ENCODE data around the gene MDC1. TPM values are rescaled to one million over a fixed set of nuclear protein-coding genes. Genes with fewer than 3 reads are reported as not detected.
"Not testable (repeated sequence)": the region's sequence is repeated elsewhere in the genome, so short reads cannot be mapped to it uniquely, and the experiment has no call there.

Gene MDC1
- total RNA-seq, 1 donor from 2014 or later: 18.1 TPM

- DNase-seq (ENCODE audit: extremely low read depth, low read depth, low spot score): no peak
These were observed 33.7 kb downstream of the MDC1 start for GRCh38 chr6:30683183-30683979.

DNA sequence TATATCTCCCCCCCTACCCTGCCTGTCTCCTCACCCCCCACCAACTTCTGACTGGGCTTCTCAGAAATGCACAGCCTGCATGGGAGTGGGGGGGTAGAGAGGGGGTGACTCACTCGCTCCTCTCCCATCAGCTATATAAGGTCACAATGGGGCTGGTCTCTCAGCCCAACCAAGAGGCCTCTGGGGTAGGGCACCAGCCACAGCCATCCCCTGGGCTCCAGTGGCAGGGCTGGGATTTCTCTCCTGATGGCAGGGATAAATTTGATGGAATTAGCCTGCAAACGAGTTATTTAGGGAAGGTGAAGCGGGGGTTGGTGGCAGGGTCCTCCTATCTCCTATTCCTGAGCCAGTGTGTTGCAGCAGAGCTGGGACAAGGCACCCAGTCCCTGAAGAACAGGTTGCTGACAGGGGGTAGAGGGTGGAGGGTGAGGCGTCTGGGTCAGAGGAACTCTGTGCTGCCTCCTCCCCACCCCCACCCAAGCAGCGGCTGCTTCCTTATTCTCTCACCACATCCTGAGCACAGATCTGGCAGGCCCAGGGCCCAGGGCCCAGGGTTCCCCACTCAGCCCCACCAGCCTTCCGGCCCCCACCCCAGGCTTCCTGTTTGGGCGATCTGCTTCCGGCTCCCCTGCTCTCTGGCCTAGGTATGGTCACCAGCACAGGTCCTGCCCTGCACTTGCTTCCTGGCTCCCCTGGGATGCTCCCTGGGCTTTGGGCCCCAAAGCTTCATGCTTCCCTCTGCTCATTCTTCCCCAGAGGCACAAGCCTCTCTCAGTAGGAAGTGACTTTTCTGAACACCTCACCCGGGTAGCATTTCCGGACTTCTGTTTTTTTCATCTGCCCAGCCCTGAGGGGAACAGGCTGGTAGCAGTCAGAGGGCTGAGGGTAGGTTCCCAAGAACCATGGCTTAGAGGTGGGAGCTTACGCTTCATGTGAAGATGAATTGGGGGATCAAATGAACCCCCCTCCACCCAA lies 34.7 kb downstream of the MDC1 start:
- DNase-seq (ENCODE audit: extremely low read depth, low read depth, low spot score): no peak

DNA sequence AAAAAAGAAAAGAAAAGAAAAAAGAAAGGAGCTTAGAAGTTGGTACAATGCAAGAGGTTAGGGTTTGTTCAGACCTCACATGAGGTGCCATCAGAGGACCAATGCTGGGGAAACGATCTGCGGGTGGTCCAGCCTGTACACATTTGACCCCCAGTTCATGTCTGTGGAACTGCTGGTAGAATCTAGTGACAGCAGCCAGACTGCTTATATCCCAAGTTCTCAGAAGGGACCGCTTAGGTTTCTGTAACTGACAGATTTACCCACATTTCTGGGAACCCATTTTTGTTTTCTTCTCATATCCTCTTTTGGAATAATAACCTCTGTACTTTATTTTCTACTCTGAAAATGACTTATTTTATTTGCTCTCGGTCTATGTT lies 35.3 kb downstream of the MDC1 start:
- DNase-seq (ENCODE audit: extremely low read depth, low read depth, low spot score): no peak

DNA sequence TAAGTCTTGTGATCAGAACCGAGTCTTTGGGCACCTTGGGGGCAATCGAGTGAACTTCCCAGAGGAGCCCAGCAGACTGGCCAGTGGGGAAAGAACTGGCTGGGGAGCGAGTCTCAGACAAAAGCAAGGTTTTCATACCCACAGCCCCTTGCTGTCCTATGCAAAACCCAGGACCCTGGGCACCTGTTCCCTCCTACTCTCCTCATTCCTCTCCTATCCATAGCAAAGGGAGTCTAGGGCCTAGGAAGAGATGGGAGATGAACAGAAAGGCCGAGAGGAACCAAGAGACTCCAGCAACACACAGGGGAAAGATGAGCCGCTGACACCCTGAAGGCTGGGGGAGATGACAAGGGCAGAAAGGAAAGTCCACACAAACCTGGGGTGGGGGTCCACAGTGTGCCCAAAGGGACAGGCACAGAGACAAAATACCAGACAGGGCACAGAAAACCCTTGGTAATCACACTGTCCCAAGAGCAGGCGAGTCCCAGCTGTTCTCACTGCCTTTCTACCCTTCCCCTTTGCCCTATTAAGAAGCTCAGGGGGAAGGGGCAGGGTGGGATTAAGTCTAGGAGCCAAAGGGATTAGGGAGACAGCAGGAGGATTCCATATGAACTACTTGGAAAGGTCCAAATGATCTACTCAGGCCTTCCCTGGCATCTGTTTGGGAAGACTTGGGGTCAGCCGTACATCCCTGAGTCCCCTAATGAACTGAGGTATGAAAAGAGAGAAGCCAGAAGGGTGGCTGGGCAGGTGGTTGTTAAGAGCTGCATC lies 37.1 kb downstream of the MDC1 start:
- DNase-seq (ENCODE audit: extremely low read depth, low read depth, low spot score): no peak

GRCh38 chr6:30678964-30679726 lies 37.9 kb downstream of the MDC1 start:
- no peak for DNase-seq (ENCODE audit: extremely low read depth, low read depth, low spot score)

GRCh38 chr6:30676660-30677285 lies 40.3 kb downstream of the MDC1 start:
- DNase-seq (ENCODE audit: extremely low read depth, low read depth, low spot score): no peak

- DNase-seq (ENCODE audit: extremely low read depth, low read depth, low spot score): peak; percentile 98
These were observed 44.4 kb downstream of the MDC1 start, which contains the start of gene DHX16 for GRCh38 chr6:30672445-30673253. DHX16 (minus strand) TSS chr6:30673006; CDS start chr6:30672841, 165 bp downstream.

DNA sequence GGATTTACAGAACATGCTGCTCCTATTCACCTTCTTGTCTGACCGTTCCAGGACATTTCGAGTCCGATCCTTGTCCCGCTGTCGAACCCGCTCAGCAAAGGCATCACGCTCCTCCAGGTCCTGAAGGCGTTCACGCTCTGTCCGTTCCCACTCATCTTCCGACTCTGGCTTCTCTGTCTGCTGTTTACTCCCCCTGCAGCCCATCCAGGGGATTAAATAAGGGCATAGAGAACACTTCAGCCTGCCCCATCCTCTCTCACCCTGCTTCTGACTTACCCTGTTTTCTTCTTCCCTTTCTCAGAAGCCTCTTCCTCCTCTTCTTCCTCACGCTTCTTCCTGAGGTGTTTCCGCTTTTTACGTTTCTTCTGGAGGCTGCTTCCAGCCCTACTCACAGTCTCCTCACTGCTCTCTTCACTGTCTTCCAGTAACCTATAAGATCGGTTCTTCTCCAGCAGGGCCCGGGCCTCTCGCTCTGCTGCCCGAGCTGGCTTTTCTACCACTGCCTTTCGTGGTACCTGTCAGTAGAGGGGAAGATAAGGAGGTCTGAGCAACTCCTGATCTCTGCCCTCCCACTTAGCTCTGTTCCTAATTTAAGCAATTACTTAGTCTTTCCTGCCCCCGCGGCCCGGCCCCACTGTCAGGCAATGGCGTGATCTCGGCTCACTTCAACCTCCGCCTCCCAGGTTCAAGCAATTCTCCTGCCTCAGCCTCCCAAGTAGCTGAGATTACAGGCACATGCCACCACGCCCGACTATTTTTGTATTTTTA lies 46.1 kb downstream of the MDC1 start:
- no peak for DNase-seq (ENCODE audit: extremely low read depth, low read depth, low spot score)

DNA sequence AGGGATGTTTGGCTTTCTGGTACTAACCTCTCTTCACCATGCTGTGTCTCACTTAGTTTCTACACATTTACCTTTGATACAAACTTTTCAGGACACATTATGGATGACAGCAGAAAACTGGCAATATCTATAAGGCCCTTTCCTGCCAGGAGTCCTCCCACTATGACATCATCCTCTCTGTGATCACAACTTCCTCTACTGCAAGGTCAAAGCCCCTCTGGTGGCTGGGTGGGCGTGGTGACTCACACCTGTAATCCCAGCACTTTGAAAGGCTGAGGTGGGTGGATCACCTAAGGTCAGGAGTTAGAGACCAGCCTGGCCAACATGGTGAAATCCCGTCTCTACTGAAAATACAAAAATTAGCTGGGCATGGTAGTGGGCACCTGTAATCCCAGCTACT lies 50.8 kb downstream of the MDC1 start:
- DNase-seq (ENCODE audit: extremely low read depth, low read depth, low spot score): not testable (repeated sequence)

DNA sequence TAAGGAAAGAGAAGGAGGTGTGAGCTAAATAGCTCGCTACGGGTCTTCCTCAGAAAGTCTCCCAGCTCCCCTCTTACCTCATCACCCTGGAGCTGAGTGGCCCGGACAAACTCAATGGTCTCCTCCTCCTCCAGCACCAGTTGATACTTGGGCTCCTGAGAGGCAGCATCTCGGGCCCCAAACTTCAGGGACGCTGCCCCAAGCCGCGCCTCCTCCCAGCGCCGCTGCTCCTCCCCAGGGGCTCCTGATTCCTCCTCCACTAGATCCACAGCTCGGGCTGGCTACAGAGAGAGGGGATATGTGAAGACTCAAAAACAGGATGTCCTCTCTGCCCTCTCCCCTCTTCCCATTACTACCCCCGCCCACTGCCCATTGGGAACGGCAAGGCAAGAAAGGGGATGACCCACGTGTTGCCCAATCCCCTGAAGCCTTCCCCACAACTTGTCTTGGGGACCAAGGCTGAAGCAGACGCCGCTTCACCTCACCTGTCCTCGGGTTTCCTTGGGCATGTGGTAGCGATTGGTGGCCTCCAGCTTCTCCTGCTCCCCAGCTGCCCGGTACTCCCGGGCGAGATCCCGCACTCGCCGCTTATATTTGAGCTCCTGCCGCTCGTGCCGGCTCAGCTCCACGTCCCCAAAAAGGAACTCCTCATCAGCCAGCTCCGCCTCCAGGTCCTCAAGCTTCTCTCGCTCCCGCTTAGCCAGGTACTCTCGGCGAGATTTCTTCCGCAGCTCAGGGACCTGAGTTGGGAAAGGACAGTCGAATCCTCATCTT lies 51.9 kb downstream of the MDC1 start:
- DNase-seq (ENCODE audit: extremely low read depth, low read depth, low spot score): no peak

- DNase-seq (ENCODE audit: extremely low read depth, low read depth, low spot score): not testable (repeated sequence)
These were observed 59.2 kb downstream of the MDC1 start for GRCh38 chr6:30657922-30658321.

DNA sequence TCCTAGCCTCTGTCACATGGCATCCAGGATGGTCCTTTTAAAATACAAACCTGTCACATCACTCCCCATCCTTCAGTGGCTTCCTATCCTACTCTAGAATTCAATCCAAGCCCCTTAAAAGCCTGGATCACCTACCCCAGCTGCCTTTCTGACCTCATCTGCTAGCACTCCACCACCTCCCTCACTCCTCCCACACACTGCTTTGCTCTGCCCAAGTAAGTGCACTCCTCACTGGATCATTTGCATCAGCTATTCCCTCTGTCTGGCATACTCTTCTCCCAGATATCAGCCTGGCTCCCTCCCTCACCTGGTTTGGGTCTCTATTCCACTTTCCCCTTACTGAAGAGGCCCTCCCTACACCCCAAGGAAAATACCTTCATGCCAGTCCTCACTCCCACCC lies 59.6 kb downstream of the MDC1 start:
- no peak for DNase-seq (ENCODE audit: extremely low read depth, low read depth, low spot score)

GRCh38 chr6:30656513-30656912 lies 60.6 kb downstream of the MDC1 start:
- no peak for DNase-seq (ENCODE audit: extremely low read depth, low read depth, low spot score)

DNA sequence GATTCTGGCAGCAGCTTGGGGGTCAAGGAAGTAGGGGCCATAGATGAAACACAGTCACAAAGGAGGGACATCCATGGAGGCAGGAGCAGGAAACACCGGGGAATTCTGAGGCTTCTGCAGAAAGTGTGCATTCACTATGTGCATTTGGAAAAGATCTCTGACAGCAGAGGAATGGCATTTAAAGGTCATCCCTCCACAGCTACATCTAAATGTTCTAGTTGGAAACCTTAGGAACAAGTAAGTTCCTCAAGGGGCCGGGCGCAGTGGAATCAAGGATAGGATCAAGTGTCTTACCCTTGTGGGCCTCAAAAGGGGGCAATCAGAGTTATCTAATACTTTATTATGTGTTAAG lies 61.4 kb downstream of the MDC1 start:
- DNase-seq (ENCODE audit: extremely low read depth, low read depth, low spot score): no peak

- DNase-seq (ENCODE audit: extremely low read depth, low read depth, low spot score): no peak
These were observed 62.0 kb downstream of the MDC1 start for GRCh38 chr6:30654798-30655742.

DNA sequence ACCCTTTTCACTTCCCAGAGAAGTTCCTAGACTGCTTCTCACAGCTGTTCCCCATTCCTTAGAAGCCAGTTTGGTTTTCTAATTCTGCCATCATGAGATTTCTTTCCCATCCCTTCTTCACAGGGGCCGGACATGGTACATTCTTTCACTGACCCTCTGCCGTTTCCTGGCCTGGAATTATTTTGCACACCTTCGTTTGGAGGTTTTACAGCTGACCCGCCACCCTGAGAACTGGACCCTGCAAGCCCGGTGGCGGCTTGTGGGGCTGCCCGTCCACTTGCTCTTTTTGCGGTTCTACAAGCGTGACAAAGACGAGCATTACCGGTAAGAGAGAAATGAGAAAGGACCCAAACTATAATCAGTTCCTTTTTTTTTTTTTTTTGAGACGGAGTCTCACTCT lies 65.9 kb downstream of the MDC1 start:
- no peak for DNase-seq (ENCODE audit: extremely low read depth, low read depth, low spot score)

All from glomerular endothelial cell (primary cell).